ENCODE results near the gene KRTAP5-10.
"Not testable (repeated sequence)": the region's sequence is repeated elsewhere in the genome, so short reads cannot be mapped to it uniquely, and the experiment has no call there.

KRTAP5-10 gene, protein sequence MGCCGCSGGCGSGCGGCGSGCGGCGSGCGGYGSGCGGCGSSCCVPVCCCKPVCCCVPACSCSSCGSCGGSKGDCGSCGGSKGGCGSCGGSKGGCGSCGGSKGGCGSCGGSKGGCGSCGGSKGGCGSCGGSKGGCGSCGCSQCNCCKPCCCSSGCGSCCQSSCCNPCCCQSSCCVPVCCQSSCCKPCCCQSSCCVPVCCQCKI

DNA sequence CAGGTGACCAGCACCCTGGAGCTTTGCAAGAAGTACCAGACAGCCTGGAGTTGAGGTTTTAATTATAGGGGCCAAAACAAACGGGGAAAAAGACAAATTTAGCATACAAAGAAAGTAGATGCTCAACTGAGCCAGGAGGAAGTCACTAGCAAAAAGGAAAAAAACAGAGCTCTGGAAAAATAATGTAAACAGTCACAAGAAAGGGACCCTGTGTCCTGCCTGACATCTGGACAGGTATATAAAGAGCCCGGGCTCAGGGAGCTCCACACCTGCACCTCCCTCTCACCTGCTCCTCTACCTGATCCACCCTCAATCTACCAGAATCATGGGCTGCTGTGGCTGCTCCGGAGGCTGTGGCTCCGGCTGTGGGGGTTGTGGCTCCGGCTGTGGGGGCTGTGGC, at the start of gene KRTAP5-10:
Gene KRTAP5-10 (plus strand): TSS at position 301 of the 400 bp plus-strand sequence. CDS start 25 bp downstream, at position 326.
- no peak for DNase-seq

DNA sequence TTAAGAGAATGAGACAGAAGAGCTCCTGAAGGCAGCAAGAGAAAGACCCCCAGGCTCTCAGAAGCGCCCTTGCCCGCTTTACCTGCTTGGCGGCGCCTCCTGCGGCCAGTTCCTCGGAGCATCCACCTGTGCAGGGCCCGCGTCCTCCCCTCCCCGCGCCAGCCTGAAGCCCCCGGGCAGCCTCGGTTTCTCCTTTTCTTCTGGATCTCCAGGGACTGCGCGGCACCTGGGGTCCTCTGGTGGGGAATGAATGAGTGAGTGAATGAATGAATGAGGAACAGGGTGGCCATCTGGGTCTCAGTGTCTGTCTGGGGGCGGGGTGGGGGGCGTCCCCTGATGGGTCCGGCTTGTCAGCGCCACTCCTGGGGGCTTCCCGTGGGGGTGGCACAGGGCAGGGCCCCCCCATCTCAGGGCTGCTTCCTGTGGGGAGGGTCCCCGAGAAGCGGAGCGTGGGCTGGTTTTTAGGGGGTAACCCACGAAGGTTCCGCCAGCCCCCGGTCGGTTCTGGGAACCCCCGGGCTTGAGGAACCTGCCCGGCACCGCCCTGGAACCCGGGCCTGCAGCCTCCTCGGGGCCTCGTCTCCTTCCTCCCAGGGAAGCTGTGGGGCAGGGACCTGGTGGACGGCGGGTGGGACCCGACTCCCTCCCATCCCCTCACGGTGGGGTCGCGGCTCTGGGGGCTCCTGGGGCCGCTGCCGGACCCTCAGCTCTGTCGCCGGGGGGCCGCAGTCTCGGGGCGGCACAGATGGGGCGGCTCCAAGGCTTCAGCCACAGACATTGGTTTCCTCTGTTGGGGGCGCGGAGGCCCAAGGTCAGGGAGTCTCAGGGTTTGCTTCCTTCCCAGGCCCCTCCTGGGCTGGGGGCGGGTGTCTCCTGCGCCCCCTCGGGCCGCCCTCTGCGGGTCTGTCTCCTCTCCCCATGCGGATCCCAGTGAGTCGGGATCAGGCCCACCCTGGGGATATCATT, 46.6 kb upstream of the KRTAP5-10 start:
- no peak for DNase-seq

GRCh38 chr11:71519546-71519945, 45.8 kb upstream of the KRTAP5-10 start:
- DNase-seq = no peak

DNA sequence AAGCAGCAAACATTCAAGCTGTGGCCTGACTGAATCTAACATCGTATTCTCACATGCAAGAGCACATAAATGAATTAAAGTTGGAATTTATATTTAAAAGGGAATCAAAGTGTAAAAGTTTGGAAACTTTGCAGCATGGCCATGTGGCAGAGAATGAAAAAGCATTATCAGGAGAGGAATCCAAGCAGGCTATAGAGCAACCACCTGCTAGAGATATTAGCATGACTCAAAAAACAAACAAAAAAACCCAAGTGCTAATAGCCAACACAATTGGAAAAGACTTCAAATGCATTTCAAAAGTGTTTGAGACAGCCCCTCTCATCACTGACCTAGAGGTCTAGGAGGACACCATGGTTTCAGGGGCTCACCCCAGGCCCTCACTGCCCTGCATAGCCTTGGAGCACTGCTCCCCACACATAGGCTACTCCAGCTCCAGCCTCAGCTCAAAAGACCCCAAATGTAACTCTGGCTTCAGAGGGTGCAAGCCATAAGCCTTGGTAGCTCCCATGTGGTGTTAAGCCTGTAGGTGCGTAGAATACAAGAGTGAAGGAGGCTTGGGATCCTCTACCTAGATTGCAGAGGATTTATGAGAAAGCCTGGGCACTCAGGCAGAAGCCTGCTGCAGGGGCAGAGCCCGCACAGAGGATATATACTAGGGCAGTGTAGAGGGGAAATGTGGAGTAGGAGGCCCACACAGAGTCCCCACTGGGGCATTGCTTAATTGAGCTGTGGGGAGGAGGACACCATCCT, 40.0 kb upstream of the KRTAP5-10 start:
- no peak for DNase-seq

DNA sequence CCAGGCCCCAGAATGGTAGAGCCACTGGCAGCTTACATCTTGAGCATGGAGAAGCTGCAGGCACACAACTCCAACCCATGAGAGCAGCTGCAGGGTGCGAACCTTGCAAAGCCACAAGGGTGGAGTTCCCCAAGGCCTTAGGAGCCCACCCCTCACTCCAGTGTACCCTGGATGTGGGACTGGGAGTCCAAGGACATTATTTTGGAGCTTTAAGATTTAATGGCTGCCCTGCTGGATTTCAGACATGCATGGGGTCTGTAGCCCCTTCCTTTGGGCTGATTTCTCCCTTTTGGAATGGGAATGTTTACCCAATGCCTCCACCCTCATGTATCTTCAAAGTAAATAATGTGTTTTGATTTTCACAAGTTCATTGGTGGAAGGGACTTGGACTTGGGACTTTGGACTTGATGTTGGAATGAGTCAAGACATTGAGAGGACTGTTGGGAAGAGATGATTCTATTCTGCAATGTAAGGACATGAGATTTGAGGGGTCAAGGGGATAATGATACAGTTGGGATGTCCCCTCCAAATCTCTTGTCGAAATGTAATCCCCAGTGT, 39.3 kb upstream of the KRTAP5-10 start:
- no peak for DNase-seq

DNA sequence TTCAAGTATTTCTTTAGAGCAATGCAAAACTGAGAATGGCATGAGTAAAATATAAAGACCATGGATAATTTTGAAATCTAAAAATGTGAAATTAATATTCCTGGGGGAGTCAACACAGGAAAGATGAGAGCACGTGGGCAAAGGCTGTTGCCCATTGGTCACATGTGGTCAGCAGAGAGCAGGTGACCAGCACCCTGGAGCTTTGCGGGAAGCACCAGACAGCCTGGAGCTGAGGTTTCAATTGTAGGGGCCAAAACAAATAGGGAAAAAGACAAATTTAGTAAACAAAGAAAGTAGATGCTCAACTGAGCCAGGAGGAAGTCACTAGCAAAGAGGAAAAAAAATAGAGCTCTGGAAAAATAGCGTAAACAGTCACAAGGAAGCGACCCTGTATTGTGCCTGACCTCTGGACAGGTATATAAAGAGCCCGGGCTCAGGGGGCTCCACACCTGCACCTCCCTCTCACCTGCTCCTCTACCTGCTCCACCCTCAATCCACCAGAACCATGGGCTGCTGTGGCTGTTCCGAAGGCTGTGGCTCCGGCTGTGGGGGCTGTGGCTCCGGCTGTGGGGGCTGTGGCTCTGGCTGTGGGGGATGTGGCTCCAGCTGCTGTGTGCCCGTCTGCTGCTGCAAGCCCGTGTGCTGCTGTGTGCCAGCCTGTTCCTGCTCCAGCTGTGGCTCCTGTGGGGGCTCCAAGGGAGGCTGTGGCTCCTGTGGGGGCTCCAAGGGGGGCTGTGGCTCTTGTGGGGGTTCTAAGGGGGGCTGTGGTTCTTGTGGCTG, 38.4 kb upstream of the KRTAP5-10 start, which contains the start of gene KRTAP5-7:
Gene KRTAP5-7 (plus strand): TSS at position 472 of the 780 bp plus-strand sequence. CDS start 34 bp downstream, at position 506.
- DNase-seq = not testable (repeated sequence)

DNA sequence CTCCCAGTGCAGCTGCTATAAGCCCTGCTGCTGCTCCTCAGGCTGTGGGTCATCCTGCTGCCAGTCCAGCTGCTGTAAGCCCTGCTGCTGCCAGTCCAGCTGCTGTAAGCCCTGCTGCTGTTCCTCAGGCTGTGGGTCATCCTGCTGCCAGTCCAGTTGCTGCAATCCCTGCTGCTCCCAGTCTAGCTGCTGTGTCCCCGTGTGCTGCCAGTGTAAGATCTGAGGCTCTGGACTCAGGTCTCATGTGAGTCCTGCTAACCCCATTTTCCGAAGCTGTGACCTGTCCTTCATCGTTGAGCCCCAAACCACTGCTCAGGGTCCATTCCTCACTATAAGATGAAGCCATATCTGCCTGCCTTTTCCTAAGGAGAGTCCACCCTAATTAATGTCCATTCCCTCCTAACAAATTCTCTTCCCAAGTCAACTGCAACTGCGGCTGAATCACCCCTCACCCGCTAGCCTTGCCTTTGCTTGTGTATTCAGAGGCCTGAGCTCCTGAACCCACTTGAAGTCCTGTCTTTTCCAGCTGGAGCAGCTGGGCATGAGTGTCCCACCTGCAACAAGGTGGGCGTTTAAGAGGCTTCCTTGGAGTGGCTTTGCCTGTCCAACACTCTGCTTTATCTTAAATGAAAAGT, 37.7 kb upstream of the KRTAP5-10 start:
- DNase-seq = no peak

GRCh38 chr11:71530602-71531001, 34.8 kb upstream of the KRTAP5-10 start:
- no peak for DNase-seq

DNA sequence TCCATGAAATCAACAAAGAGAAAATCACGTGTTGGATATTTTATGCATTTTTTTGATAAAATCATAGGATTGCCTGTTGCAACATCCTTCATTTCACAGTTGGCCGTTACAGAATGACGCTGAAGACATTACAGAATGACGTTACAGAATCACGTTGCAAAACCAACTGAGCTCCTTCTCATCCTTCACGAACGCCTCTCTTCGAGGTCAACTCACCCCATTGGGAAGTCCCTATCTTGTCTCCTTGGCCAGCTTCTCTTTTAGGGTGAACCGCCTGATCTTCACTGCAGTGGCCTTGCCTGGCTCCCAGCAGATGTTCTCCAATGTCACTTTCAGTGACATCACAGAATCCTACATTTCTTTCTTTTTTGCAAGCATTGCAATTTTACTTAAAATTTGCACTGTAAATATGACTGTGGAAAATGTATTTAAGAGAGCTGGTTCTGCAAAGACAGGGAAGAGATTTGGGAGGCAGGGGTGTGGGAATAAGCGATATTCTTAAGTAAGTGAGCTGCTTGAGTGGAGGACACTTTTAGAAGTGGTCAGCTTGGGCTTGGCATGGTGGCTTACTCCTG, 33.2 kb upstream of the KRTAP5-10 start:
- no peak for DNase-seq

DNA sequence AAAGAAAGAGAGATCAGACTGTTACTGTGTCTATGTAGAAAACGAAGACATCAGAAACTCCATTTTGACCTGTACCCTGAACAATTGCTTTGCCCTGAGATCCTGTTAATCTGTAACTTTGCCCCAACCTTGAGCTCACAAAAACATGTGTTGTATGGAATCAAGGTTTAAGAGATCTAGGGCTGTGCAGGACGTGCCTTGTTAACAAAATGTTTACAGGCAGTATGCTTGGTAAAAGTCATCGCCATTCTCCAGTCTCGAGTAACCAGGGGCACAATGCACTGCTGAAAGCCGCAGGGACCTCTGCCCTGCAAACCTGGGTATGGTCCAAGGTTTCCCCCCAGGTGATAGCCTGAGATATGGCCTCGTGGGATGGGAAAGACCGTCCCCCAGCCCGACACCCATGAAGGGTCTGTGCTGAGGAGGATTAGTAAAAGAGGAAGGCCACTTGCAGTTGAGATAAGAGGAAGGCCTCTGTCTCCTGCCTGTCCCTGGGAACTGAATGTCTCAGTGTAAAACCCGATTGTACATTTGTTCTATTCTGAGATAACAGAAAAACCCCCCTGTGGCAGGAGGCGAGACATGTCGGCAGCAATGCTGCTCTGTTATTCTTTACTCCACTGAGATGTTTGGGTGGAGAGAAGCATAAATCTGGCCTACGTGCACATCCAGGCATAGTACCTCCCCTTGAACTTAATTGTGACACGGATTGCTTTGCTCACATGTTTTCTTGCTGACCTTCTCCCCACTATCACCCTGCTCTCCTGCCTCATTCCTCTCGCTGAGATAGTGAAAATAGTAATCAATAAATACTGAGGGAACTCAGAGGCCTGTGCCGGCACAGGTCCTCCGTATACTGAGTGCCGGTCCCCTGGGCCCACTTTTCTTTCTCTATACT, 30.4 kb upstream of the KRTAP5-10 start:
- not testable (repeated sequence) for DNase-seq

GRCh38 chr11:71535825-71536224, 29.5 kb upstream of the KRTAP5-10 start:
- no peak for DNase-seq

GRCh38 chr11:71537537-71537936, 27.8 kb upstream of the KRTAP5-10 start:
- no peak for DNase-seq

GRCh38 chr11:71537977-71538665, 27.2 kb upstream of the KRTAP5-10 start, which contains the start of gene KRTAP5-8:
Gene KRTAP5-8, plus strand, starts transcription at chr11:71538025. Its CDS starts 31 bp downstream, at chr11:71538056.
- DNase-seq = not testable (repeated sequence)

GRCh38 chr11:71538666-71538990, 26.7 kb upstream of the KRTAP5-10 start:
- no peak for DNase-seq

- no peak for DNase-seq
Observed at GRCh38 chr11:71539017-71539416, 26.3 kb upstream of the KRTAP5-10 start.

DNA sequence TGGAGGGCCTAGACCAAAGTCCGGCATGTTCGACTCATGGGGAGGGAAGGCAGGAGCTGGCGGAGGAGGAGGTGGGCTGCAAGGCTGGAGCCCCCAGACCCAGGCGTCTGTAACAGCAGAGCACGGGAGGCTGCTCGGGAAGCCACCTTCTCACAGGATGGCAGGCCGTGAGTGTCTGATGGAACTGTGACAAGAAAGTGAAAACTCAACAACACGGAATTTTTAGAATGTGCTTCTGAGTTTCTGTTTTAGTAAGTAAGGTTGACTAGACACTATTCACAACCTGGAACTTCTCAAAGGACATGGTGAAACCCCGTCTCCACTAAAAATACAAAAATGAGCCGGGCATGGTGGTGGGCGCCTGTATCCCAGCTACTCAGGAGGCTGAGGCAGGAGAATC, 25.4 kb upstream of the KRTAP5-10 start:
- not testable (repeated sequence) for DNase-seq

GRCh38 chr11:71540521-71541304, 24.6 kb upstream of the KRTAP5-10 start:
- DNase-seq = not testable (repeated sequence)

GRCh38 chr11:71542382-71542781, 23.0 kb upstream of the KRTAP5-10 start:
- DNase-seq = no peak

Measured in KG1 (cell line).